Measurements from ENCODE around the gene BTBD1. TPM values are rescaled to one million over a fixed set of nuclear protein-coding genes. Genes with fewer than 3 reads are reported as not detected.

The BTBD1 gene
- total RNA-seq, 2 experiments from 2014 or later: 67.4 to 70.9 TPM

- POLR2A ChIA-PET: interaction anchor here (0.7 to 1.0 kb wide), 2 partner anchors 19 to 158 kb away, joined by 3 read pairs; partner anchors contain the start of genes RAMAC and WHAMM
Measured at GRCh38 chr15:82966671-82967071, 100.4 kb downstream of the BTBD1 start.

More at GRCh38 chr15:82966671-82967071, 100.4 kb downstream of the BTBD1 start:
- peak overlapping the region; percentile 78 for H3K27ac Mint-ChIP-seq
- H3K4me1 Mint-ChIP-seq (ENCODE audit: low read depth): peaks cover 34% of the 10 kb centered on the region
- H3K9me3 Mint-ChIP-seq (ENCODE audit: insufficient read depth): no peaks in the 10 kb centered on the region
- H3K36me3 Mint-ChIP-seq (ENCODE audit: low read depth): peaks cover 3% of the 10 kb centered on the region
- CTCF ChIA-PET: no interaction called here
- peaks cover 9% of the 10 kb centered on the region for H3K27me3 Mint-ChIP-seq (ENCODE audit: low read depth)
- ATAC-seq (peak; percentile 82), DNase-seq (peak; percentile 62)
- H3K4me3 Mint-ChIP-seq: no peak overlapping the region

Small RNA genes within 50 kb of the gene (microRNA-seq; reads per million reads assigned to microRNA genes)
- gene MIR4515: 2.3 reads per million

Other genes starting within 250 kb of the BTBD1 start
- 10 to 100 TPM; 12.0 to 12.8 TPM for gene HOMER2, start 114.5 kb downstream of the BTBD1 start, total RNA-seq
- gene RAMAC, start 81.0 kb downstream of the BTBD1 start, total RNA-seq: 10 to 100 TPM; 25.8 to 27.0 TPM
- 10 to 100 TPM; 25.2 to 31.0 TPM for gene C15orf40, start 55.6 kb downstream of the BTBD1 start, total RNA-seq
- gene TM6SF1, start 40.4 kb upstream of the BTBD1 start, total RNA-seq: 10 to 100 TPM; 18.2 to 22.1 TPM
- 10 to 100 TPM; 76.8 to 79.7 TPM for gene HDGFL3, start 140.6 kb upstream of the BTBD1 start, total RNA-seq
- not detected for gene BNC1, start 217.4 kb upstream of the BTBD1 start, total RNA-seq